Panc1 (cell line): ENCODE measurements around the gene CA12. TPM values are rescaled to one million over a fixed set of nuclear protein-coding genes. Genes with fewer than 3 reads are reported as not detected.

Experiments used
- ATAC-seq: fragments of 200-7000 bp; cut with Tn5 transposase; 2 replicates; pipeline ENCODE4 v1.9.1; 2020; ENCODE audit warnings: mild to moderate bottlenecking, moderate library complexity
- BruUV-seq: library from RNA; stranded (reverse); fragments of 400-500 nt; replicated peaks from 2 replicates; lab custom pipeline; 2021; lab: Mats Ljungman, UMichigan
- CTCF ChIA-PET: fragments of 300-600 bp; sonication (Branson Sonifier 250); formaldehyde crosslinking; loops from one replicate; lab custom pipeline; 2022; ENCODE audit warnings: antibody characterized with exemption; lab: Charles Lee
- POLR2A ChIA-PET: fragments of 300-600 bp; sonication (Branson Sonifier 250); formaldehyde crosslinking; loops from one replicate; lab custom pipeline; 2022; ENCODE audit warnings: antibody characterized with exemption; lab: Charles Lee
- DNase-seq: peaks from one replicate; pipeline ENCODE4 v3.0.0-alpha.2; 2010; ENCODE audit warnings: low read depth, low spot score
- H3K27ac ChIP-seq: 2 replicates; pipeline ENCODE4 v1.5.1; 2011; ENCODE audit warnings: mild to moderate bottlenecking, low read length, inconsistent platforms
- H3K27me3 ChIP-seq: fragments of 200-500 bp; sonication (Bioruptor generic); 2 replicates; pipeline ENCODE4 v1.6.0; 2014; ENCODE audit warnings: low read length, inconsistent platforms; ENCODE audit not compliant: control insufficient read depth, insufficient read depth
- H3K36me3 ChIP-seq: fragments of 200-500 bp; sonication (Bioruptor generic); 2 replicates; pipeline ENCODE4 v1.5.1; 2014; ENCODE audit warnings: inconsistent platforms, mild to moderate bottlenecking, low read length, moderate library complexity; ENCODE audit not compliant: control insufficient read depth, insufficient read depth
- H3K4me1 ChIP-seq: 2 replicates; pipeline ENCODE4 v1.5.1; 2011; ENCODE audit warnings: inconsistent platforms, mild to moderate bottlenecking, low read length, moderate library complexity; ENCODE audit not compliant: control insufficient read depth, insufficient read depth
- H3K4me3 ChIP-seq, 2 experiments: 2 replicates each; pipeline ENCODE4 v1.5.1; 2011 to 2012; ENCODE audit warnings: low read depth in 2 of 2, low read length in 2 of 2, mild to moderate bottlenecking in 2 of 2, inconsistent platforms in 1 of 2, moderate library complexity in 1 of 2
- H3K9me3 ChIP-seq: fragments of 200-500 bp; sonication (Bioruptor generic); 2 replicates; pipeline ENCODE4 v1.5.1; 2014; ENCODE audit warnings: low read depth, mild to moderate bottlenecking, inconsistent platforms, low read length, moderate library complexity; ENCODE audit not compliant: control insufficient read depth, insufficient read depth
- POLR2AphosphoS5 ChIP-seq: IDR thresholded peaks from 2 replicates; pipeline ENCODE4 v1.6.1; 2012; ENCODE audit warnings: mild to moderate bottlenecking, low read depth, low read length, moderate library complexity
- SIN3A ChIP-seq: IDR thresholded peaks from 2 replicates; pipeline ENCODE4 v1.6.1; 2012; ENCODE audit warnings: low read depth, mild to moderate bottlenecking, low read length, moderate library complexity, borderline replicate concordance; ENCODE audit not compliant: insufficient read depth
- TCF7L2 ChIP-seq: IDR thresholded peaks from 2 replicates; pipeline ENCODE4 v1.6.1; 2011; ENCODE audit warnings: mild to moderate bottlenecking, low read depth, low read length, inconsistent platforms
- in situ Hi-C: cut with HindIII; loops from 2 replicates; pipeline ENCODE4 v1.10.0; 2016; ENCODE audit warnings: low sequenced_read_pairs, low pct_unique_long_range_greater_than_20kb
- intact Hi-C: fragments of 100-400 bp; cut with micrococcal nuclease; formaldehyde crosslinking; loops from one replicate; pipeline ENCODE4 v1.10.0; 2022; ENCODE audit not compliant: unreplicated experiment
- total RNA-seq: library from RNA; stranded (reverse); gene quantifications from one replicate; pipeline ENCODE4 v1.2.1, GENCODE V29; 2021; ENCODE audit not compliant: unreplicated experiment
- TF ChIP-seq, protein P1 (sequence below): fragments of 450-650 bp; IDR thresholded peaks from 2 replicates; pipeline ENCODE4 v1.5.1; 2017; ENCODE audit warnings: mild to moderate bottlenecking
- TF ChIP-seq, protein P2 (sequence below), 2 experiments: IDR thresholded peaks; 2 replicates each; pipeline ENCODE4 v1.6.1; 2011 to 2012; ENCODE audit warnings: low read depth in 2 of 2, control low read depth in 1 of 2, low read length in 1 of 2, mild to moderate bottlenecking in 1 of 2, moderate library complexity in 1 of 2; ENCODE audit not compliant: insufficient read depth in 1 of 2

Gene CA12
- total RNA-seq, 1 experiment from 2014 or later, result 0.74 TPM

DNA sequence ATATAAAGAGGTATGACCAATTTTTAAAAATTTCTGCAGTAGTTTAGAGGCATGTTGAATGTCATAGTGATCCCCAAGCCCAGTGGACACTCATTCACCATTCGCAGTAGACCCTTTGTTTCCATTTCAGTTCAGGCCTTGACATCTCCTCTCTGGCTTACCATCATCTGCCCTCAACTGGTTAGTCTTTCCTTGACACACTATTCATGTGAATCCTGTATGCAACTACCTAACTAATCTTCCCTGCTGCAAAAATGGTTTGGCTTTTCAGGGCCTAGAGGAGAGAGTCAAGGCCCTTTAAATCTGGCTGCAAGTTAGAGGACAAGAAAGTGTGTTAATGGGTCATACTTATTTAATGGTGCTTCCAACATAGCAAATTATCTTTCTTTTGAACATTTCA lies 93.3 kb downstream of the CA12 start:
- no TSS peak for BruUV-seq
- H3K36me3 ChIP-seq, result no peaks in the 10 kb centered on the region
- H3K27me3 ChIP-seq, result no peaks in the 10 kb centered on the region
- H3K27ac ChIP-seq, result no peak overlapping the region
- ChIA-PET POLR2A (no interaction called here), CTCF (interaction anchor here (0.7 to 2.1 kb wide), 3 partner anchors 10 to 126 kb away, joined by 3 to 9 read pairs (median 5); no protein-coding TSS in a partner anchor)
- in situ Hi-C loops (no loop called here), intact Hi-C loops (loop anchor here (1.0 kb wide), 1 partner anchor 115 kb away; no protein-coding TSS in a partner anchor)
- TF ChIP-seq TCF7L2 (no peak), POLR2AphosphoS5 (no peak), SIN3A (no peak)
- TF ChIP-seq, protein P1, sequence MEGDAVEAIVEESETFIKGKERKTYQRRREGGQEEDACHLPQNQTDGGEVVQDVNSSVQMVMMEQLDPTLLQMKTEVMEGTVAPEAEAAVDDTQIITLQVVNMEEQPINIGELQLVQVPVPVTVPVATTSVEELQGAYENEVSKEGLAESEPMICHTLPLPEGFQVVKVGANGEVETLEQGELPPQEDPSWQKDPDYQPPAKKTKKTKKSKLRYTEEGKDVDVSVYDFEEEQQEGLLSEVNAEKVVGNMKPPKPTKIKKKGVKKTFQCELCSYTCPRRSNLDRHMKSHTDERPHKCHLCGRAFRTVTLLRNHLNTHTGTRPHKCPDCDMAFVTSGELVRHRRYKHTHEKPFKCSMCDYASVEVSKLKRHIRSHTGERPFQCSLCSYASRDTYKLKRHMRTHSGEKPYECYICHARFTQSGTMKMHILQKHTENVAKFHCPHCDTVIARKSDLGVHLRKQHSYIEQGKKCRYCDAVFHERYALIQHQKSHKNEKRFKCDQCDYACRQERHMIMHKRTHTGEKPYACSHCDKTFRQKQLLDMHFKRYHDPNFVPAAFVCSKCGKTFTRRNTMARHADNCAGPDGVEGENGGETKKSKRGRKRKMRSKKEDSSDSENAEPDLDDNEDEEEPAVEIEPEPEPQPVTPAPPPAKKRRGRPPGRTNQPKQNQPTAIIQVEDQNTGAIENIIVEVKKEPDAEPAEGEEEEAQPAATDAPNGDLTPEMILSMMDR, result no peak
- TF ChIP-seq, protein P2, sequence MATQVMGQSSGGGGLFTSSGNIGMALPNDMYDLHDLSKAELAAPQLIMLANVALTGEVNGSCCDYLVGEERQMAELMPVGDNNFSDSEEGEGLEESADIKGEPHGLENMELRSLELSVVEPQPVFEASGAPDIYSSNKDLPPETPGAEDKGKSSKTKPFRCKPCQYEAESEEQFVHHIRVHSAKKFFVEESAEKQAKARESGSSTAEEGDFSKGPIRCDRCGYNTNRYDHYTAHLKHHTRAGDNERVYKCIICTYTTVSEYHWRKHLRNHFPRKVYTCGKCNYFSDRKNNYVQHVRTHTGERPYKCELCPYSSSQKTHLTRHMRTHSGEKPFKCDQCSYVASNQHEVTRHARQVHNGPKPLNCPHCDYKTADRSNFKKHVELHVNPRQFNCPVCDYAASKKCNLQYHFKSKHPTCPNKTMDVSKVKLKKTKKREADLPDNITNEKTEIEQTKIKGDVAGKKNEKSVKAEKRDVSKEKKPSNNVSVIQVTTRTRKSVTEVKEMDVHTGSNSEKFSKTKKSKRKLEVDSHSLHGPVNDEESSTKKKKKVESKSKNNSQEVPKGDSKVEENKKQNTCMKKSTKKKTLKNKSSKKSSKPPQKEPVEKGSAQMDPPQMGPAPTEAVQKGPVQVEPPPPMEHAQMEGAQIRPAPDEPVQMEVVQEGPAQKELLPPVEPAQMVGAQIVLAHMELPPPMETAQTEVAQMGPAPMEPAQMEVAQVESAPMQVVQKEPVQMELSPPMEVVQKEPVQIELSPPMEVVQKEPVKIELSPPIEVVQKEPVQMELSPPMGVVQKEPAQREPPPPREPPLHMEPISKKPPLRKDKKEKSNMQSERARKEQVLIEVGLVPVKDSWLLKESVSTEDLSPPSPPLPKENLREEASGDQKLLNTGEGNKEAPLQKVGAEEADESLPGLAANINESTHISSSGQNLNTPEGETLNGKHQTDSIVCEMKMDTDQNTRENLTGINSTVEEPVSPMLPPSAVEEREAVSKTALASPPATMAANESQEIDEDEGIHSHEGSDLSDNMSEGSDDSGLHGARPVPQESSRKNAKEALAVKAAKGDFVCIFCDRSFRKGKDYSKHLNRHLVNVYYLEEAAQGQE (IDR thresholded peaks at IDR 0.05; ENCODE audit: insufficient read depth in 1 of 2, low read depth in 2 of 2, low read length in 1 of 2), result no peak
- ATAC-seq (no peak), DNase-seq (no peak)
- H3K9me3 ChIP-seq, result no peaks in the 10 kb centered on the region
- H3K4me1 ChIP-seq, result no peaks in the 10 kb centered on the region; the same call in 1 of the 2 replicates
- H3K4me3 ChIP-seq, result no peak overlapping the region

DNA sequence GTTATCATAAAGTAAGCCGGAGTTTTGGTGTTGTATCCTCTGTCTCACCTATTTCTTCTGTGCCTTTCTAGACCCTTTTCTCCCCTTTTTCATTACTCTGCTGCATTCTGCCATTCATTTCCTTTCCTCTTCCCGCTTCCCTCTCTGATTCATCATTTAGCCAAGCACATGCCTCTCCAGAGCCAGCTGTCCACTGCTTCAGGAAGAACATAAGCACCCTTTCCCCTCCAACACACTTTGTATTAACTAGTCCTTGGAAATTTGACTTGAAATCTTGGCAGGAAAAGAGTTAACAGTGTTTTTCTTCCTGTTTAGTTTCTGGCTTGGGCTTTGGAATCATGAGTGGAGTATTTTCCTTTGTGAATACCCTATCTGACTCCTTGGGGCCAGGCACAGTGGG lies 94.5 kb downstream of the CA12 start:
- intact Hi-C loops (no loop called here), in situ Hi-C loops (no loop called here)
- no peaks in the 10 kb centered on the region for H3K36me3 ChIP-seq
- no peak overlapping the region for H3K4me3 ChIP-seq
- DNase-seq (no peak), ATAC-seq (no peak)
- TF ChIP-seq, protein P2 (IDR thresholded peaks at IDR 0.05; ENCODE audit: insufficient read depth in 1 of 2, low read depth in 2 of 2, low read length in 1 of 2), result no peak
- TF ChIP-seq SIN3A, result no peak
- TF ChIP-seq, protein P1, result no peak
- TF ChIP-seq TCF7L2, result no peak
- ChIA-PET POLR2A (no interaction called here), CTCF (no interaction called here)
- no peak overlapping the region for H3K27ac ChIP-seq
- no peaks in the 10 kb centered on the region for H3K9me3 ChIP-seq
- H3K27me3 ChIP-seq, result no peaks in the 10 kb centered on the region
- no TSS peak for BruUV-seq
- H3K4me1 ChIP-seq, result no peaks in the 10 kb centered on the region; the same call in 1 of the 2 replicates
